Left forelimb (tissue), 1 donor: ENCODE results near the gene CTIF.

Experiments used
- DNase-seq: peaks from one replicate; pipeline ENCODE4 v3.0.0-alpha.2; 2018; ENCODE audit warnings: low spot score

Gene CTIF

GRCh38 chr18:48574667-48575300 lies 36.0 kb downstream of the CTIF start:
- no peak for DNase-seq

GRCh38 chr18:48575301-48575657 lies 36.4 kb downstream of the CTIF start:
- no peak for DNase-seq

- DNase-seq = no peak
Observed at GRCh38 chr18:48575658-48576456, 37.0 kb downstream of the CTIF start.

- no peak for DNase-seq
Observed at GRCh38 chr18:48576457-48576771, 37.6 kb downstream of the CTIF start.

- DNase-seq = no peak
Observed at GRCh38 chr18:48577478-48578190, 38.8 kb downstream of the CTIF start.

GRCh38 chr18:48578289-48578688 lies 39.5 kb downstream of the CTIF start:
- no peak for DNase-seq

GRCh38 chr18:48580066-48580465 lies 41.2 kb downstream of the CTIF start:
- DNase-seq = no peak

- DNase-seq = no peak
Observed at GRCh38 chr18:48580782-48581181, 42.0 kb downstream of the CTIF start.

- no peak for DNase-seq
Observed at GRCh38 chr18:48581206-48581605, 42.4 kb downstream of the CTIF start.

- no peak for DNase-seq
Observed at GRCh38 chr18:48581941-48582340, 43.1 kb downstream of the CTIF start.

GRCh38 chr18:48582946-48583345 lies 44.1 kb downstream of the CTIF start:
- no peak for DNase-seq

GRCh38 chr18:48583573-48583972 lies 44.7 kb downstream of the CTIF start:
- no peak for DNase-seq

GRCh38 chr18:48589797-48590519 lies 51.1 kb downstream of the CTIF start:
- DNase-seq = no peak

- DNase-seq = no peak
Observed at GRCh38 chr18:48590678-48591077, 51.8 kb downstream of the CTIF start.

GRCh38 chr18:48592540-48593171 lies 53.8 kb downstream of the CTIF start:
- no peak for DNase-seq

- DNase-seq = no peak
Observed at GRCh38 chr18:48594471-48595094, 55.8 kb downstream of the CTIF start.

- no peak for DNase-seq
Observed at GRCh38 chr18:48595703-48596218, 56.9 kb downstream of the CTIF start.

GRCh38 chr18:48597110-48597509 lies 58.3 kb downstream of the CTIF start:
- DNase-seq = no peak

- DNase-seq = no peak
Observed at GRCh38 chr18:48597671-48598070, 58.8 kb downstream of the CTIF start.

- no peak for DNase-seq
Observed at GRCh38 chr18:48599391-48599790, 60.6 kb downstream of the CTIF start.

- no peak for DNase-seq
Observed at GRCh38 chr18:48600046-48600445, 61.2 kb downstream of the CTIF start.
